Neural progenitor cell (in vitro differentiated cells): Measurements from ENCODE around the gene TOR1B.

Source experiments
- EZH2 ChIP-seq: fragments of 200-600 bp; sonication (generic); IDR thresholded peaks from 2 replicates; pipeline ENCODE4 v1.6.1; 2017; ENCODE audit warnings: antibody characterized with exemption, mild to moderate bottlenecking, moderate library complexity
- TF ChIP-seq, protein P1 (sequence below): fragments of 200-600 bp; sonication (generic); IDR thresholded peaks from 2 replicates; pipeline ENCODE4 v1.5.1; 2017; ENCODE audit warnings: antibody characterized with exemption, mild to moderate bottlenecking

- TF ChIP-seq, protein P1, sequence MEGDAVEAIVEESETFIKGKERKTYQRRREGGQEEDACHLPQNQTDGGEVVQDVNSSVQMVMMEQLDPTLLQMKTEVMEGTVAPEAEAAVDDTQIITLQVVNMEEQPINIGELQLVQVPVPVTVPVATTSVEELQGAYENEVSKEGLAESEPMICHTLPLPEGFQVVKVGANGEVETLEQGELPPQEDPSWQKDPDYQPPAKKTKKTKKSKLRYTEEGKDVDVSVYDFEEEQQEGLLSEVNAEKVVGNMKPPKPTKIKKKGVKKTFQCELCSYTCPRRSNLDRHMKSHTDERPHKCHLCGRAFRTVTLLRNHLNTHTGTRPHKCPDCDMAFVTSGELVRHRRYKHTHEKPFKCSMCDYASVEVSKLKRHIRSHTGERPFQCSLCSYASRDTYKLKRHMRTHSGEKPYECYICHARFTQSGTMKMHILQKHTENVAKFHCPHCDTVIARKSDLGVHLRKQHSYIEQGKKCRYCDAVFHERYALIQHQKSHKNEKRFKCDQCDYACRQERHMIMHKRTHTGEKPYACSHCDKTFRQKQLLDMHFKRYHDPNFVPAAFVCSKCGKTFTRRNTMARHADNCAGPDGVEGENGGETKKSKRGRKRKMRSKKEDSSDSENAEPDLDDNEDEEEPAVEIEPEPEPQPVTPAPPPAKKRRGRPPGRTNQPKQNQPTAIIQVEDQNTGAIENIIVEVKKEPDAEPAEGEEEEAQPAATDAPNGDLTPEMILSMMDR, result no peak
- TF ChIP-seq EZH2, result no peak
These were observed 41.0 kb upstream of the TOR1B start for GRCh38 chr9:129761901-129762369.
